ENCODE results near the gene CA12.
A peak's percentile ranks its signal among the peaks of the same experiment; 100 is the strongest.
"Not testable (repeated sequence)": the region's sequence is repeated elsewhere in the genome, so short reads cannot be mapped to it uniquely, and the experiment has no call there.

Gene CA12

DNA sequence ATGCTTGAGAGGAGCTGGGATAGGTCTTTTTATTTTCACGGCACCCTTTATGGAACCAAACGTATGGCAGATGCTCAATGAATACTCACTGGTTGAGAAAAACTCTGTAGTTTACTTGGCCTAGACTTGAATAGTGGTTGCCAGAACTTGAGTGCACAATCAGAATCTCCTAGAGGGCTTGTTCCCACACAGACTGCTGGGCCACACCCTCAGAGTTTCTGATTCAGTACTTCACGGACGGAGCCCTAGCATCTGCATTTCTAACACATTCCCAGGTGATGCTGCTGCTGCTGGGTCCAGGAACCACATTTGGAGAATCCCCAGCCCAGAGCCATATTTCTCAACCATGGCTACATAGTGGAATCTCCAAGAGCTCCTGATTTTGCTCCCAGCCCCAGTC, 24.6 kb downstream of the CA12 start:
- DNase-seq (ENCODE audit: low spot score), result no peak

DNA sequence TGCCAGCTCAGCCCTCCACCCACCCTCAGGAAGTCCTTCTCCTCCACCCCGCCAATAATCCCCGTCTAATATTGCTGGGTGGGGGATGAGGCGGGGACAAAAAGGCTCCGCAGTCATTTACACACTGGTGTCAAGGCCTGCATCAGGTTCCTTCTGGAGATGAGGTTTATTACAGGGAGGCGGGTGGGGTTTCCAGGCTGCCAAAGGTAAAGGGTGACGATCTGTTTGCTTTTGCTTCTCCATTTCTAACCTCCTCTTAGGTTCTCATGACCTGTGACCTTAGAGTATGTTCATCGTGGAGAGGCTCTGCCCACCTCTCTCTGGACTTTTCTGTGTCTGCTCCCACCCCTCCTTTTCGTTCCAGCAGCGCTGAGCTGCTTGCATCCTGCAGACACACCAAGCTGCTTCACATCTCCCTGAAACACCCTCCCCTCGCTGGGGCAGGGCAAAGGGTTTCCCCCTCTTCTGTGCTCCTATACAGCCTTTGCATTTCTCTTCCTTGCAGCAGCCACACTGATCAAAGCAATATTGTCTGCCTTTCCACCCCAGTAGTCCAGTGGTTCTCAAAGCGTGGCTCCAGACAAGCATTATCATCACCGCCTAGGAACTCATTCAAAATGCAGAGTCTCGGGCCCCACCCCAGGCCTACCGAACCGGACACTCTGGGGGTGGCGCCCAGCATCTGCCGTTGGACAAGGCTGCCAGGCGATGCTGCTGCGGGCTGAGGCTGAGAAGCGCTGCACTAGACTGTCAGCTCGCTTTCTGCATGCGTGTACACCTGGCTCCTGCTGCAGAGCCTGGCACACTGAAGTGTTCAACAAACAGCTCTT, 26.6 kb downstream of the CA12 start:
- DNase-seq (ENCODE audit: low spot score), result no peak

DNA sequence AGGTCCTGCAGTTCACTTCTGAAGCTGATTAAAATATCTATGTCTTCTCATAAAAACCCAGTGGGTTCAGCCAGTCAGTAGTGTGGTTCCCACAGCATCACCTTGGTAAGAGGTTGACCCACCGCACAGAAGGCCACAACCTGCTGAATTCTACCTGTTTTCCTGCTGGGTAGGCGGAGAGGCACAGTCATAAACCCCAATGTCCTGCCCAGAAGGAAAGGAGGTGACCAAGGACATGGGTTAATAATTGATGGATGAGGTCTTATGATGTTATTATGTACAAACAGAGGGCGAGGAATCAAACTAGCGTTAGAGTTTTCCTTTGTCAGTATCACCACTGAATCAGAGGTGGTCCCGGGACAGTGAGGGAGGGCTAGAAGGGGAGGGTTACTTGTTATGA, 27.8 kb downstream of the CA12 start:
- DNase-seq (ENCODE audit: low spot score), result no peak

DNA sequence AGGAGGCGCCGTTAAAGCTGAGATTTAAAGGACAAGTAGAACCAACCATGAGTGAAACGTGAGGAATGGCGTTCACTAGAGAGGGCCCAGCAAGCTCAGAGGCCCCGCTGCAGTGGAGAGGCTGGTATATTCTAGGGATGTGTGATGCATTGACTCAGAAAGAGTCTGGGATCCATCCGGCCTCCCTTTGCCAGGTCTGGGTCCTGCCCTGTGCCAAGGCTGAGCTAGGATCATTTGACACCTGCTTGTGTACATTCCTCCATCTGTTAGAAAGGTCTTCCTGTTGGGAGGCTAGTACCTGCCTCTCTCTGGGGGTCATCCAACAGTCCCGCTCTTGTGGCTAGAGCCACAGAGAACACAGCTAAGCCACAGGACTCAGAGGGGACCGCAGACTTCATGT, 28.4 kb downstream of the CA12 start:
- DNase-seq (ENCODE audit: low spot score), result no peak

DNA sequence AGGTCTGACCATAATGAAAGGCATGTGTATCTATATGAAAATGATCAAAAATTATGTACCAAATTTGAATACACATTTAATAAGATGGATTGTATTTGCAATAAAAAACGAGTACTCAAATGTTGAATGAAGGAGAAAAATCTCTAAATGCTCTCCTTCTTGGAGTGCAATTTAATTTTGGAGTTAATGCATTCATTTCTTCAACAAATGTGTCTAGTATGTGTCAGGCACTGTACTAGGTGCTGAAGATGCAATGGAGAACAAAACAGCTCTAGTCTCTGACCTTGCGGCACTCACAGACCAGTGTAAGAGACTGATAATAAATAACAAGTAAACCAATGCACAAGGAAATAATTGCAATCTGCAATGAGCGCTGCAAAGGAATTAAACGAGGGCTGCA, 28.8 kb downstream of the CA12 start:
- no peak for DNase-seq (ENCODE audit: low spot score)

DNA sequence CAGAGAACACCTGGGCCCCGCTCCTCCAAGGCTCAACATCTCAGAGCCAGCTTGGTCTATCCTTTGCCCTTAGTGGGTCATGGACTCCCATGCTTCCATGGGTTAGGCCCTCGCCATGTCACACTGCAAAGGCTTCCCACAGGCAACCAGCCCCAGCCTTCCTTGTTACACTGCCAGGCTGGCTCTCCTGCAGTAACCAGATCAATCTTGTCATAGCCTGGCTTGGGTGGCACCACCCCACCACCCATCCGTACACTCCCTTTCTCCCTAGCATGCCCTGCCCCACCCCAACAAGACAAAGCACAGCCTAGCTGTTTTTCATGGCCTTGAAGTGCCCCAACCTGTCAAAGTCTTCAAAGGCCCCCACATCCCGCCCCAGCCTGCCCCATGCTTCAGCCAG, 30.5 kb downstream of the CA12 start:
- no peak for DNase-seq (ENCODE audit: low spot score)

DNA sequence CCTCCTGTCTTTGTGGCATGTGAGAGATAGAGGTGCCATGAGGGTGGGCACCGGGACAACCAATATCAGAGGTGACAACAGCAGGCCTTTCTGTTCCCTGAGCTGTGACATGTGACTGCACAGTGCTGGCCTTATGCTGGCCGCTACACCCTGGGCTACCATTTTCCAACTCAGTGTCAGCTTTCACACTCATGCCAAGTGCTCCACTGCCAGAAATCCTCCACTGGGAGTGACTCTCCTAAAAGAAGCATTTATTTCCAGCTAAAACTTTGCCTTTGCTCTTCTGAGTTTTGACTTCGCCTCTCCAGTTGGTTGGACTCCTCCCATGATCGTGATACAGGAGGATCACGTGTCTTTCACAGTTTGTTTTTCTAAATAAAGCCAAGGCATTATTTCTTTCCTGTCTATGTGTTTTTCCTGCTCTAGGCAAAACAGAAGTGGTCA, 31.4 kb downstream of the CA12 start:
- DNase-seq (ENCODE audit: low spot score), result no peak

DNA sequence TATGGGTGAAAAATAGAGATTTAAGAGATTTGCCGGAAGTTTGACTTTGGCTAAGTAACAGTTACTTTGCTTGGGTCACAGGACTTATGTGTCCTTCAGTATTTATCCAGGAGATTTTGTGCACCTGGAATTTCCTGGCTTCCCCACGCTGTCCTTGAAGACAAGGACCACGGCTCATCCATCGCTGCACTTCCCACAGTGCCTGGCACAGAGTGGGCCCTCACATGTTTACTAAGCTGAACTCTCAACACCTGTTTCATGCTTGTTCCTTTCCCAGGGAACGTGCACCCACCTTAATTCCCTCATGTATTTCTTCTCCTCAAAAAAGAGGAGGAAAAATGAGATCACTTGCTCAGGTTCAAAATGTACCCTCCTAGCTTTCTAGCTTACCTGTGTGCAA, 32.0 kb downstream of the CA12 start:
- no peak for DNase-seq (ENCODE audit: low spot score)

DNA sequence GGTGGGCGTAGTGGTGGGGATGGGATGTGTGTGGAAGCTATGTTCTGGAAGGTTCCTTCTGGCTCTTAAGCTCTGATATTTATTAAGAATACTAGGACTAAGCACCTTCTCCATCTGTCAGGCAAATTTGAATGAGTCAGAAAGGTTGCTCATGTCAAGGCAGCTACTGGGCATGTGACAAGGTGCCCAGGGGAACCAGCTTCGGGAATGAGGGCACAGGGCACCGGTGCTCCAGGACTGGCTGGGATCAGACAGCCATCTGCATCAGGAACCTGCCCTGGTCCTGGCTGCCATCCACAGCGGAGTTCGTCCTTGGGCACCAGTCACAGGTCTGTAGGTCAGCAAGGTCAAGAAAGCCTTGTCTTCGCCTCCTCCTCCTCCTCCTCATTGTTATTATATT, 32.5 kb downstream of the CA12 start:
- no peak for DNase-seq (ENCODE audit: low spot score)

DNA sequence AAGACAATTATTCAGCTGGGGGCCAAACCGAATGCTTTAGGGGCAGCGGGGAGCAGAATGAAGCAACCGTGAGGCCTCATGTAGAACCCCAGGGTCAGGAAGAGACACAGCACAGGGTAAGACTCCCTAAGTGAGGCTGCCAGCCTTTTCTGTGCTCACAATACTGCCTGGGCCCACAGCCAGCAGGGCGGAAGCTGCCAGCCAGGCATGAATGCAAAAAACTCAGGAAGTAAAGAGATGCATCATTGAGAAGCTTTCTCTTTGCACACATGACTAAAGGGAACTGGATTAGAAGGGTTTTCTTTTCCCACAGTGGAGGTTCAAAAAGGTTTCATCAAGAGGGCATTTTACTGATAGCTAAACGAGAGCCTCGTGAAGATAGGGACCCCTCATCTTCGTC, 33.3 kb downstream of the CA12 start:
- DNase-seq (ENCODE audit: low spot score), result peak; percentile 47

DNA sequence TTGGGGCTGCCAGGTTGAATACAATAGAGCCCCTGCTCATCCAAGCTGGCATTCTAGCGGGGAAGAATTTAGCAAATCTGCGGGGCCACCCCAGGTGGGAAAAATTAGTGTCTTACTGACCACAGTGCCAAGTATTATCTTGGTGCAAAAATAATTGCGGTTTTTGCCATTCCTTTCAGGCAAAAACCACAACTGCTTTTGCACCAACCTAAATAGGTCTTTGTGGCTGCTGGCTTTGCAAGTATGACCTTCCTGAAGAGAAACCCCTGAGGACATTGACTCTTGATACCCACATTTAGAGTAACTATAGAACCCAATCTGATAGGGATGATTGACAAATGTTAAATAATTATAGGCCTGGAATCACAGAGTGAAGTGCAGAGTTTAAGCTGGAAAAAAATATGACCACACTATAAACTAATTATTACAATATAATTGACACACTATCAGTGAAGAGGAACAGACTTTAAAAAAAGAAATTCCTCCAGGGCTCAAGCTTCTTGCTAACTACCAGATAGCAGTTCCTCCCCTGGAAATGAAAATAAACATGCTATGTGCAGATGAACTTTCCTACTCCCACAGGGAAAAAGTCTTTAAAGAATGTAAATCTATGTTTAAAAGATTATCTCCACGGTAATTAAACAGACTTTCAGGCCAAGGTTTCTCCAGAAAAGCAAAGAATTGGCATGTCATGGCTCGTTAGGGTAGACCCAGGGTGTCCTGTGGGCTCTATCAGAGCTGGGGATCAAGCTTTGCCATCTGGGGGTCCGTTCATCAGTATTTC, 34.4 kb downstream of the CA12 start:
- no peak for DNase-seq (ENCODE audit: low spot score)

DNA sequence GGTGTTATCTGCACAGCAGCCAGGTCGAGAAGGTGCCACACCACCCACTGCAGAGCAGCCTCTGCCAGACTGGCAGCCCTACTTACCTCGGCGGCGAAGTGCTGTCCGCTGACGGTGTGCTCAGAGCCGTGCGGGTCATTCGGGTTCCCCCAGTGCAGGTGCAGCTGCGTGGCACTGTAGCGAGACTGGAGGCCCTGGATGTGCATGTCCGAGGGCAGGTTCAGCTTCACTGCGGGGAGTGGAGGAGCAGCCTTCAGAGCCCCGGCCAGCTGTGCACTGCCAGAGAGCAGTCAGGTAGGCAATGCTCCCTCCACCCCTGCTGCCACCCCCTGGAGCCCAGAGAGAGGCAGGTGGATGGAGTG, 36.3 kb downstream of the CA12 start:
- no peak for DNase-seq (ENCODE audit: low spot score)

DNA sequence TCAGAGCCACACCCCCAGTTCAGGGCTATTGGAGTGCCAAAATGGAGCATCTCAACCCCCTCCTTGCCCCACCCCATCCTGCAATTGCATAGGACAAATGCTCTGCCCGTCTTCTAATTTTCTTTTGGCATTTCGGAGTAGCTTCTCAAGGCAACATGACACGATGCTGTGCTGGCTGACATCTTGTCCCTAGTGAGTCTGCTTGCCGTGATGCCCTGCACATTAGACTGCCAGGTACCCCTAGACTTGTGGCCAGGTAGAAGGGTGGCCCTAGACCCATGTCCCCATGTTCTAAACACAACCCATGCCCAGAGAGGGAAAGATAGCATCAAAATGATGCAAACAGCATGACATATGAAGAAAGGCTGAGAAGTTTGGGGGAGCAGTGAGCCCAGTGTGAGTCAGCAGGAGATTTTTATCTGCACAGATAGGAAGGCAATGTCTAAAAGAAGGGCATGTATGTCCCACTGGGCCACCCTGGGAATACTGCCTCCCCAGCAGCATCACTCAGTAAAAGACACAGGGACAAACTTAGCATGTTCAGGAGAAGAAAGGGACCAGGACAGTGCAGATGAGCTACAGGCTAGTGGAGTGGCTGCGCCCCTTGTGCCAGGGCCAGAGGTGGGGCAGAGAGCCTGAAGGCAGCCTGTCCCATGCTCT, 36.8 kb downstream of the CA12 start:
- no peak for DNase-seq (ENCODE audit: low spot score)

DNA sequence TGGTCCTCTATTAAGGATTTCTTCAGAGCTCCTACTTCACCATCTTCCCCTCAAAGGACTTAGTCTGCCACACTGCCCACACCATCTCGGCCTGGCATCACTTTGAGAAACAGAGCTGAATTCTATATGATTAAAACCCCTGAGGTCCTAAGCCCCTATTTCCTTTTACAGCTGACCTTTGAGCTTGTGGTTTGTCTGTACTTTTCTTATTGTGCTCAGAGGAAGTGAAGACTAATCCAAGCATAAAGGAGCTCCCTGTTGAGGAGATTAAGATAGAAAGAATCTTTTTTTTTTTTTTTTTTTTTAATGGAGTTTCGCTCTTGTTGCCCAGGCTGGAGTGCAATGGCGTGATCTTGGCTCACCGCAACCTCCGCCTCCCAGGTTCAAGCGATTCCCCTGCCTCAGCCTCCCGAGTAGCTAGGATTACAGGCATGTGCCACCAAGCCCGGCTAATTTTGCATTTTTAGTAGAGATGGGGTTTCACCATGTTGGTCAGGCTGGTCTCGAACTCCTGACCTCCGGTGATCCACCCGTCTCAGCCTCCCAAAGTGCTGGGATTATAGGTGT, 38.6 kb downstream of the CA12 start:
- DNase-seq (ENCODE audit: low spot score), result not testable (repeated sequence)

DNA sequence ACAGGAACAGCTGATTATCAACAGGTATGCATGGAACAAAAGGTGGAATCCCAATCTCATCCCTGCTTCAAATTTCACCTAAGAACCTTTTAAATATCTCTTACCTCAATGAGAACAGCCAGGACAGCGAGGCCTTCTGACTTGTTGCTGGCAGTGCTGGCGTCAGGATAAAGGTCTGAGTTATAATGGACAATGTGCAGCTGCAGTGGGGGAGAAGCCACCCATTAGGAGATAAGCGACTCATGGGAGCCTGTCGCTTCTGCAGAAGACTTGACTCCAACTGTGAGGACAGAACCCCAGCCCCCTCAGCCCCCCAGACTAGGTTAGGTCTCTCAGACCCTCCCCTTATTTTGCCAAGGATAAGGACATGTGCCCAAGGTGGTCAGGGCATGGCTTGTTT, 39.7 kb downstream of the CA12 start:
- DNase-seq (ENCODE audit: low spot score), result no peak

DNA sequence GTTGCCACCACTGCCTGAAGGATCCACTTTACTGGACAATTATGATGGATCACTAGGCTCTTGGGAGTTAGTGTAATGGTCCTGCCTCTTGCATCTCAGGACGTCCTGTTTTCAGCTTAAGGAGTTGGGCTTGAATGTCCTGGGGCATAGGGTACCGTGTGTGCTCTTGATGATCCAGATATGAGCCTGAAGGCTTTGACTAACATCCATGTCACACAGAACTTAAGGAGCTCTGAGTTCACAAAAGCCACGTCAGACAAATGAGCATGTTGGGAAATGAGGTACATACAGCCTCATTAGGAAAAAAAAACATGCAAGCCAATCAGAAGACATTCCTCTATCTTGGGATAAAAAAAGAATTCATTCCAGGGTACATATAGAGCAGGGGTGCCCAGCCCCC, 40.8 kb downstream of the CA12 start:
- DNase-seq (ENCODE audit: low spot score), result no peak

DNA sequence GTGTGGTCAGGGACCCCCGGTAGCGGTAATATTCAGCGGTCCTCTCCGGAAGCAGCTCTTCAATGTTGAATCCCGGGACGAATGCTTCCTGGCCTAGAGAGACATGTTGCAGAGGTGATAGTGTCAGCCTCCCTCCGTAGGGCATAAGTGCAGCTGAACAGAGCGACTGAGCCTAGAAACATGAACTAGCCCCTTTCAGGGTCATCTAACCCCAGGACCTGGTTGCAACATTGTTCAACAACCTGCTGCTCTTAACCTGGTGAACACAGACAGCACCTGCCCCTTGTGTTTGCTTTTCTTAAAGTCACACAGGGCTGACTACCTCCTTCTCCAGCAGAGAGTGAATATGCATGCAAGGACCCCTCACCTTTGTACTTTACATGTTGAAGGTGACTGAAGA, 41.3 kb downstream of the CA12 start:
- DNase-seq (ENCODE audit: low spot score), result no peak

DNA sequence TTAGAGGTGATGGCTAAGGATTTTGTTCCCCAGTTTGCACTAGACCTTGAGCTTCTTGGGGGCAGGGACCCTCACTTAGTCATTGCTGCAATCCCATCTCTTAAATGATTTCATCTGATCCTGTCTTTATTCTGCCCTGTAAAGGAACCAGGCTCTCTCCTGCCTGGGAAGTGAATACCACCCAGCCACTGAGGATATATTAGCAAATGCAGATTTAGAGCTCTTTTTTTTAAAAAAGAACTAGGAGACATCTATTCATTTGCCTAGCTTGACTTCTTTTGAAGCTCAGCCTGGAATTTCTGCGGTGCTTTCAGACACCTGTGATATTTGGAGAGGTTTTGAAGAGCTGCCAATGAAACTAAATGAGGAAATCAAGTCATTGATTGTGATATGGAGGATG, 41.8 kb downstream of the CA12 start:
- DNase-seq (ENCODE audit: low spot score), result no peak

DNA sequence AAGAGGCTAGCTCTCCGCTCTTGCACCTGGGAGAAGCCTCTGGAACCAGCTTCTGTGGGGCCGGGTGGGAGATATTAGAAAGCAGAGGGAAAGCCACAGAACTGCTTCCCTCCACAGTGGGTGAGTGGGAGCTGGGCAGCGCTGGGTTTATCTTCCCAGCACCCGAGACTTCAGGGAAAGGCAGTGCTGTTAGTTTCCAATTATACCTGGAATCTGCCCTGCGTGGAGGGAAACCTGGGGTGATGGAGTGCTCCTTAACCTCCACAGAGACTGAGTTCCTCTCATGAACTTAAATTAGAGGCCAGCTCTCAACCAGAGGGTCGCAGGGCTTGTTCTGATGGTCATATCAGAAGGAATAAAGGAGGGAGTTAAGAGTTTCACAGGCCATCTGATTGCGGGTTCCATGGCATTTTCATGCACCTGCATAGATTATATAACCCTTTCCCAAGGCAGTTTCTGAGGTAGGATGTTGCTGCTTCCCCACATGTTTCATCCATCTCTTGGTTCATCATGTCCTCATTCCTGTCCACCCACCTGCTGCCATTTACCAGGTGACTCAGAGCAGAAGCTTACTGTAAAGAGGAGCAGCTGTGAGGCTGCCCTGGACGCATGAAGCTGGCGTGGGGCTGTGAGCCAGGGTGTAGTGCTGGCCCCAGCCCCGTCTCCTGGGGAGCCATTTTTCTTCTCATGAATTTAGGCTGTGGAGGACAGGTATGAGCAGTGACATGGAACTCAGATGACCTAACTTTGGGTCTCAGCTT, 42.5 kb downstream of the CA12 start:
- DNase-seq (ENCODE audit: low spot score), result no peak

DNA sequence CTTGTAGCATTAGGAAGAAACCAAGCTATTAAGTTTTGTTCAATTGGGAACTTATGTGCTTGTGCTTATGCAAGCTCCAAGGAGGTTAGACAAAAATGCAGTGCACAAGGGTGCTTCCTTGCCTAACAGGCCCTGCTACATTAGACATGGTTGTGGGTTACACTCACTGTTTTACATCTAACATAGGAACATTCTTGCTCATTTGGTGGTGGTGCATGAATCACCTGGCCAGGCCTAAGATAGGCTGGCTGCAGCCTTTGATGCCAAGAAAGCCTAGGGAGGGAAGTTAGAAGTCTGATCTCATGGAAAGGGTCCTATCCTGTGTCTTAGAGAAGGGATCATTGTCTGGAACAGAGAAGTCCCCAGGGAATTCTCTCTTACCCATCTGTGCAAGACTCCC, 43.5 kb downstream of the CA12 start:
- no peak for DNase-seq (ENCODE audit: low spot score)

DNA sequence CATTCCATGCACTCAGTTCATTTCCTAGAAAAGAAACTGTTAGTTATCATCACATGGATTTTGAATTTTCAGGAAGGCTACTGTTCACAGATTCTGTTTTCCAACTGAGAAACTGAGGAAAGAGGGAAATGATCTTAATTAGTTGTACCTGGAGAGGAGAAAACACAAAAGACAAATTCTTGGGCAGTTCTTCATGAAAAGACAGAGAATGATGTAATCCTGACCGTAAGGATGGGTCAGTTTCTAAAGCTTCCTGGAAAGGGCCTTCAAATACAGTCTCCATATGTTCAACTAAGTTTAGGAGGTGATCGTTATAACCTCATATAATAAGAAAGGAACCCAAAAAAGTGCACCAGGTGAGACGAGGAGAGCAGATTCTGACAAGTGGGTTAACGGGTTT, 44.6 kb downstream of the CA12 start:
- no peak for DNase-seq (ENCODE audit: low spot score)
